NCI-H82 treated with DMSO at 0.1 percent for 48 hours (cell line): Measurements from ENCODE around the gene LIPN.
A peak's percentile ranks its signal among the peaks of the same experiment; 100 is the strongest.

Experiments used
- DNase-seq: peaks from one replicate; lab custom pipeline; 2025; ENCODE audit not compliant: unreplicated experiment; lab: John Stamatoyannopoulos, UW

LIPN gene

GRCh38 chr10:88782222-88782621, 22.4 kb downstream of the LIPN start:
- no peak for DNase-seq

GRCh38 chr10:88783724-88784123, 23.9 kb downstream of the LIPN start:
- no peak for DNase-seq

- no peak for DNase-seq
Observed at GRCh38 chr10:88786032-88786770, 26.4 kb downstream of the LIPN start.

- DNase-seq, result no peak
Observed at GRCh38 chr10:88787463-88787862, 27.6 kb downstream of the LIPN start.

- DNase-seq, result no peak
Observed at GRCh38 chr10:88788924-88789323, 29.1 kb downstream of the LIPN start.

GRCh38 chr10:88791924-88792323, 32.1 kb downstream of the LIPN start:
- DNase-seq, result no peak

- no peak for DNase-seq
Observed at GRCh38 chr10:88792661-88793060, 32.8 kb downstream of the LIPN start.

GRCh38 chr10:88793712-88794299, 34.0 kb downstream of the LIPN start:
- DNase-seq, result no peak

- DNase-seq, result no peak
Observed at GRCh38 chr10:88794731-88795130, 34.9 kb downstream of the LIPN start.

- no peak for DNase-seq
Observed at GRCh38 chr10:88800152-88801125, 40.6 kb downstream of the LIPN start.

GRCh38 chr10:88802523-88803285, 42.9 kb downstream of the LIPN start, which contains the start of gene LIPM:
Gene LIPM (plus strand): TSS chr10:88802730. CDS start chr10:88802897, 167 bp downstream.
- DNase-seq, result no peak

GRCh38 chr10:88803641-88804040, 43.8 kb downstream of the LIPN start:
- no peak for DNase-seq

GRCh38 chr10:88804083-88804812, 44.4 kb downstream of the LIPN start:
- DNase-seq, result no peak

- no peak for DNase-seq
Observed at GRCh38 chr10:88805361-88805760, 45.5 kb downstream of the LIPN start.

GRCh38 chr10:88805924-88806323, 46.1 kb downstream of the LIPN start:
- DNase-seq, result no peak

GRCh38 chr10:88809621-88810020, 49.8 kb downstream of the LIPN start:
- no peak for DNase-seq

GRCh38 chr10:88810196-88810961, 50.6 kb downstream of the LIPN start:
- peak; percentile 56 for DNase-seq

GRCh38 chr10:88813200-88813599, 53.4 kb downstream of the LIPN start:
- no peak for DNase-seq

- DNase-seq, result no peak
Observed at GRCh38 chr10:88819290-88819689, 59.5 kb downstream of the LIPN start.
